ENCODE measurements around the gene SLC5A1. TPM values are rescaled to one million over a fixed set of nuclear protein-coding genes. Genes with fewer than 3 reads are reported as not detected.
A peak's percentile ranks its signal among the peaks of the same experiment; 100 is the strongest.

Gene SLC5A1
- total RNA-seq, 3 donors from 2014 or later, result 1.3 to 5.3 TPM; not detected in 1

DNA sequence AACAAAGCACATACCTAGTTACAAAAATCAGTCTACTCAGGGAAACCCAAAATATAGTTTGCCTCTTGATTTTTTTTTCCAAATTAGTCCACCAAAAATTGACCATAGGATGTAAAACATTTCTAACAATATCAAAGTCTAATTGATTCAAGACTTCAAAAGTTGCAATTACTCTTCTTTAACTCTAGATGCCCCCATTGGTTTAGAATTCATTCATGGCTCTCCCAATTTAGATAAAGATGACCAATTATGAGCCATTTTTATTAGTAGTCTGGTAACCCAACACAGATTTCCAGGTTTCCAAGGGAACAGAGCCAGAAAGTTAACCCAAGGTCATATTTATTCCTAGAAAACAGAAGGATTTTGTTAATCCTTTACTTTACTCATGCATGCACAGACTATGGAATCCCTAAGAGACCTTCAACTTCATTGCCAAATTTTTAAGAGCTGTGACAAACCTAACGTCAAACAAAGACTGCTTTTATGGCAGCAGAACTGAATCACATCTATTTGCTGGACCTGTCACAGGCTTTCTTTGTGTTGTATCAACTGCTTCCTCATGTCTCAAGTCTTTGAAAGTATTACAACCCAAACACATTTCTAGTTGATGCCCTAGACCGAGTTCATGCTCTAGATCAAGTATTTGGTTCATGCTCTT lies 60.7 kb downstream of the SLC5A1 start:
- Histone ChIP-seq H3K9me3 (no peaks in the 10 kb centered on the region), H3K27me3 (no peaks in the 10 kb centered on the region), H3K4me3 (no peak overlapping the region), H3K36me3 (no peaks in the 10 kb centered on the region), H3K27ac (peak overlapping the region in 1 of 2 donors; percentile 35), H3K4me1 (no peaks in the 10 kb centered on the region)
- intact Hi-C loops (cut with DNase I; ENCODE audit: low total_unique reads), result no loop called here
- TF ChIP-seq, protein P1, sequence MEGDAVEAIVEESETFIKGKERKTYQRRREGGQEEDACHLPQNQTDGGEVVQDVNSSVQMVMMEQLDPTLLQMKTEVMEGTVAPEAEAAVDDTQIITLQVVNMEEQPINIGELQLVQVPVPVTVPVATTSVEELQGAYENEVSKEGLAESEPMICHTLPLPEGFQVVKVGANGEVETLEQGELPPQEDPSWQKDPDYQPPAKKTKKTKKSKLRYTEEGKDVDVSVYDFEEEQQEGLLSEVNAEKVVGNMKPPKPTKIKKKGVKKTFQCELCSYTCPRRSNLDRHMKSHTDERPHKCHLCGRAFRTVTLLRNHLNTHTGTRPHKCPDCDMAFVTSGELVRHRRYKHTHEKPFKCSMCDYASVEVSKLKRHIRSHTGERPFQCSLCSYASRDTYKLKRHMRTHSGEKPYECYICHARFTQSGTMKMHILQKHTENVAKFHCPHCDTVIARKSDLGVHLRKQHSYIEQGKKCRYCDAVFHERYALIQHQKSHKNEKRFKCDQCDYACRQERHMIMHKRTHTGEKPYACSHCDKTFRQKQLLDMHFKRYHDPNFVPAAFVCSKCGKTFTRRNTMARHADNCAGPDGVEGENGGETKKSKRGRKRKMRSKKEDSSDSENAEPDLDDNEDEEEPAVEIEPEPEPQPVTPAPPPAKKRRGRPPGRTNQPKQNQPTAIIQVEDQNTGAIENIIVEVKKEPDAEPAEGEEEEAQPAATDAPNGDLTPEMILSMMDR (IDR thresholded peaks at IDR 0.05), result peak in 2 of 3 donors; percentile 32 to 38
- TF ChIP-seq POLR2AphosphoS5 (IDR thresholded peaks at IDR 0.05), result no peak
- no peak for DNase-seq (ENCODE audit: low spot score in 2 of 2)

DNA sequence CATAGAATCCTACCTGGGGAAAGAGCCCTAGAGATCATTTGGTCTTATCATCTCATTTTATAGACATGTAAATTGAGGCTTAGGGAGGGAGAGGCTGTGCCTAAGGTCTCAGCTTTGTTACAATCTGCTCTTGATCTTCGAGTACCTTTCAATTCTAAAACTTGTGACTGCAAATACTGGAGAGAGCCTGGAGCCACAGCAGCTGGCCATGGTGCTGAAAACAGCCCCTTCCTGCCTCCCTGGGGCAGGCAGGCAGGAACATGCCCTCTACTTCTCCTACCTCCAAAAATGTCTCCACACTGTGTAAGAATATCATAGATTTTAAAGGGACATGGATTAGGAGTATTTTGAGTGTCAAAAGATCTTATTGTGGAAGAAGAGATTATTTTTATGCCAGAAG lies 63.9 kb downstream of the SLC5A1 start:
- H3K27ac ChIP-seq, result no peak overlapping the region
- H3K36me3 ChIP-seq, result no peaks in the 10 kb centered on the region
- intact Hi-C loops (cut with DNase I; ENCODE audit: low total_unique reads), result no loop called here
- no peaks in the 10 kb centered on the region for H3K4me1 ChIP-seq
- H3K9me3 ChIP-seq, result no peaks in the 10 kb centered on the region
- no peak overlapping the region for H3K4me3 ChIP-seq
- H3K27me3 ChIP-seq, result no peaks in the 10 kb centered on the region
- TF ChIP-seq POLR2A (IDR thresholded peaks at IDR 0.05), result no peak
- TF ChIP-seq POLR2AphosphoS5 (IDR thresholded peaks at IDR 0.05), result no peak
- TF ChIP-seq, protein P1 (IDR thresholded peaks at IDR 0.05), result no peak
- no peak for DNase-seq (ENCODE audit: low spot score in 2 of 2)

- DNase-seq (ENCODE audit: low spot score in 2 of 2), result no peak
Measured at GRCh38 chr22:32112380-32112779, 69.3 kb downstream of the SLC5A1 start.

GRCh38 chr22:32119568-32120235 lies 76.6 kb downstream of the SLC5A1 start:
- Histone ChIP-seq H3K4me3 (no peak overlapping the region), H3K9me3 (no peaks in the 10 kb centered on the region), H3K27me3 (peaks cover 0 to 3% of the 10 kb centered on the region in 2 donors), H3K4me1 (no peaks in the 10 kb centered on the region), H3K36me3 (no peaks in the 10 kb centered on the region), H3K27ac (no peak overlapping the region)
- no peak for DNase-seq (ENCODE audit: low spot score in 2 of 2)
- TF ChIP-seq, protein P1 (IDR thresholded peaks at IDR 0.05), result no peak
- TF ChIP-seq POLR2AphosphoS5 (IDR thresholded peaks at IDR 0.05) (no peak), POLR2A (IDR thresholded peaks at IDR 0.05) (no peak)
- intact Hi-C loops (cut with DNase I; ENCODE audit: low total_unique reads), result no loop called here

More at GRCh38 chr22:32112380-32112779, 69.3 kb downstream of the SLC5A1 start:
- Histone ChIP-seq H3K4me1 (no peaks in the 10 kb centered on the region), H3K36me3 (no peaks in the 10 kb centered on the region), H3K27me3 (no peaks in the 10 kb centered on the region), H3K4me3 (no peak overlapping the region), H3K27ac (no peak overlapping the region), H3K9me3 (no peaks in the 10 kb centered on the region)
- intact Hi-C loops (cut with DNase I; ENCODE audit: low total_unique reads), result no loop called here
- TF ChIP-seq POLR2AphosphoS5 (IDR thresholded peaks at IDR 0.05) (no peak), POLR2A (IDR thresholded peaks at IDR 0.05) (no peak)
- TF ChIP-seq, protein P1 (IDR thresholded peaks at IDR 0.05), result no peak

DNA sequence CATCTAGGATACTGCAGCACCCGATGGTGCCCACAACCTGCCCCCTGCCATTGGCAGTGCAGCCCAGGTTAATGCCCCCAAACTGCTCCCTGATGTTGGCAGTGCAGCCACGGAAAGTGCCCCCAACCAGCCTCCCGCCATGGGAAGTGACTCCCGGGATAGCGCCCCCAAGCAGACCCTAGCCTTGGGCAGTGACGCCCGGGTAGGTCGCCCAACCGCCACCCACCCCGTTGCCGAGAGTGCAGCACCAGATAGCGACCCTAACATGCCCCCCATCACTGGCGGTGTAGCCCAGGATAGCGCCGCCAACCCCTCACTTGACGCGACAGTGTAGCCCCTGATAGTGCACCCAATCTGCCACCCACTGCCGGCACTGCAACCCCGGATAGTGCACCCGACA lies 77.5 kb downstream of the SLC5A1 start:
- Histone ChIP-seq H3K36me3 (no peaks in the 10 kb centered on the region), H3K27me3 (peaks cover 0 to 3% of the 10 kb centered on the region in 2 donors), H3K4me3 (no peak overlapping the region), H3K4me1 (no peaks in the 10 kb centered on the region), H3K9me3 (no peaks in the 10 kb centered on the region), H3K27ac (no peak overlapping the region)
- DNase-seq (ENCODE audit: low spot score in 2 of 2), result no peak
- intact Hi-C loops (cut with DNase I; ENCODE audit: low total_unique reads), result no loop called here
- TF ChIP-seq POLR2AphosphoS5 (IDR thresholded peaks at IDR 0.05), result no peak
- no peak for TF ChIP-seq POLR2A (IDR thresholded peaks at IDR 0.05)
- TF ChIP-seq, protein P1 (IDR thresholded peaks at IDR 0.05), result no peak
